ENCODE results near the gene DQX1. TPM values are rescaled to one million over a fixed set of nuclear protein-coding genes. Genes with fewer than 3 reads are reported as not detected.
A peak's percentile ranks its signal among the peaks of the same experiment; 100 is the strongest.

The DQX1 gene
- polyA plus RNA-seq, 1 donor (not counting 4 experiments of a cell fraction or from before 2014, with no cell fraction given) = 5.9 TPM

- FAIRE-seq (no peak), DNase-seq (ENCODE audit: low read depth, low spot score) (no peak)
- H3K9me1 ChIP-seq (ENCODE audit: control insufficient read depth, extremely low read depth, insufficient read depth, low read length) = no peaks in the 10 kb centered on the region
- H3K4me1 ChIP-seq (ENCODE audit: control insufficient read depth, extremely low read depth, insufficient read depth, low read length) = peaks cover 7% of the 10 kb centered on the region
- peak within 1 kb of the TSS; percentile 74 for H2AFZ ChIP-seq (ENCODE audit: control insufficient read depth, low read length)
- H3K36me3 ChIP-seq (ENCODE audit: control insufficient read depth in 2 of 2, extremely low read depth in 1 of 2, insufficient read depth in 2 of 2, low read length in 2 of 2) = no peaks in the 10 kb centered on the region
- no peaks in the 10 kb centered on the region for H3K9me3 ChIP-seq (ENCODE audit: control insufficient read depth, low read depth, low read length)
- no peaks in the 10 kb centered on the region for H3K79me2 ChIP-seq (ENCODE audit: control insufficient read depth, insufficient read depth, low read length)
- H3K4me2 ChIP-seq (ENCODE audit: control insufficient read depth, extremely low read depth, insufficient read depth, low read depth, low read length) = peak within 1 kb of the TSS; percentile 77
- dilution Hi-C loops (cut with MboI; ENCODE audit: extremely low pct_ligation_motif_present, low sequenced_read_pairs) = no loop called here
- no peak within 1 kb of the TSS for H3K27ac ChIP-seq (ENCODE audit: control insufficient read depth, insufficient read depth, low read length)
- peak within 1 kb of the TSS; percentile 4 for H3K9ac ChIP-seq (ENCODE audit: control insufficient read depth, extremely low read depth, insufficient read depth, low read length)
- H4K20me1 ChIP-seq (ENCODE audit: control insufficient read depth, extremely low read depth, insufficient read depth, low read length) = no peaks in the 10 kb centered on the region
- peak within 1 kb of the TSS; percentile 46 to 56 (median 46) for H3K4me3 ChIP-seq (ENCODE audit: control insufficient read depth in 2 of 3, extremely low read depth in 1 of 3, insufficient read depth in 2 of 3, low read depth in 1 of 3, low read length in 3 of 3)
- TF ChIP-seq CTCF (optimal IDR thresholded peaks at IDR 0.05 in 1 of 3, IDR thresholded peaks at IDR 0.05 in 1 of 3, conservative IDR thresholded peaks at IDR 0.05 in 1 of 3; ENCODE audit: extremely low read depth in 1 of 3, insufficient read depth in 2 of 3, low read length in 3 of 3) (no peak), EZH2 (IDR thresholded peaks at IDR 0.05; ENCODE audit: low read length) (no peak)
- peaks cover 16% of the 10 kb centered on the region for H3K27me3 ChIP-seq (ENCODE audit: control insufficient read depth, extremely low read depth, insufficient read depth, low read length)
These were observed 28.1 kb upstream of the DQX1 start, which contains the start of the genes DOK1 and LOXL3 for GRCh38 chr2:74553892-74554819. TSS of gene DOK1 (plus strand) at chr2:74554720. CDS start at chr2:74554755, 35 bp downstream. TSS of gene LOXL3 (minus strand) at chr2:74553942. CDS start at chr2:74552634, 1,308 bp downstream.

GRCh38 chr2:74552914-74553811, 27.1 kb upstream of the DQX1 start:
- no peak overlapping the region for H3K9ac ChIP-seq (ENCODE audit: control insufficient read depth, extremely low read depth, insufficient read depth, low read length)
- peaks cover 11% of the 10 kb centered on the region for H3K4me1 ChIP-seq (ENCODE audit: control insufficient read depth, extremely low read depth, insufficient read depth, low read length)
- no peak for TF ChIP-seq EZH2 (IDR thresholded peaks at IDR 0.05; ENCODE audit: low read length)
- no peak for TF ChIP-seq CTCF (optimal IDR thresholded peaks at IDR 0.05 in 1 of 3, IDR thresholded peaks at IDR 0.05 in 1 of 3, conservative IDR thresholded peaks at IDR 0.05 in 1 of 3; ENCODE audit: extremely low read depth in 1 of 3, insufficient read depth in 2 of 3, low read length in 3 of 3)
- H3K4me3 ChIP-seq (ENCODE audit: control insufficient read depth in 2 of 3, extremely low read depth in 1 of 3, insufficient read depth in 2 of 3, low read depth in 1 of 3, low read length in 3 of 3) = no peak overlapping the region
- FAIRE-seq (no peak), DNase-seq (ENCODE audit: low read depth, low spot score) (no peak)
- dilution Hi-C loops (cut with MboI; ENCODE audit: extremely low pct_ligation_motif_present, low sequenced_read_pairs) = no loop called here
- no peaks in the 10 kb centered on the region for H3K36me3 ChIP-seq (ENCODE audit: control insufficient read depth in 2 of 2, extremely low read depth in 1 of 2, insufficient read depth in 2 of 2, low read length in 2 of 2)
- no peaks in the 10 kb centered on the region for H4K20me1 ChIP-seq (ENCODE audit: control insufficient read depth, extremely low read depth, insufficient read depth, low read length)
- H3K79me2 ChIP-seq (ENCODE audit: control insufficient read depth, insufficient read depth, low read length) = no peaks in the 10 kb centered on the region
- H3K27me3 ChIP-seq (ENCODE audit: control insufficient read depth, extremely low read depth, insufficient read depth, low read length) = peaks cover 16% of the 10 kb centered on the region
- no peak overlapping the region for H3K27ac ChIP-seq (ENCODE audit: control insufficient read depth, insufficient read depth, low read length)
- H3K9me3 ChIP-seq (ENCODE audit: control insufficient read depth, low read depth, low read length) = no peaks in the 10 kb centered on the region
- H3K9me1 ChIP-seq (ENCODE audit: control insufficient read depth, extremely low read depth, insufficient read depth, low read length) = no peaks in the 10 kb centered on the region
- peak overlapping the region; percentile 77 for H3K4me2 ChIP-seq (ENCODE audit: control insufficient read depth, extremely low read depth, insufficient read depth, low read depth, low read length)
- no peak overlapping the region for H2AFZ ChIP-seq (ENCODE audit: control insufficient read depth, low read length)

Measured in keratinocyte (primary cell).